Stimulated activated memory B cell treated with anti-CD40 and anti-IgM and Interleukin-4, amounts not matched to agents 10 μg/mL and 1 μg/mL and 100 μg/mL, for 72 hours (primary cell): Measurements from ENCODE around the gene CUL2.
"Not testable (repeated sequence)": the region's sequence is repeated elsewhere in the genome, so short reads cannot be mapped to it uniquely, and the experiment has no call there.

Source experiments
- ATAC-seq: fragments of 150-1000 bp; cut with Tn5 transposase; 2 replicates; pipeline ENCODE4 v1.10.0; 2021
- H3K27ac Mint-ChIP-seq: one replicate; pipeline ENCODE4 v1.8.0; 2022; ENCODE audit warnings: mild to moderate bottlenecking, mixed read lengths
- H3K27me3 Mint-ChIP-seq: one replicate; pipeline ENCODE4 v1.8.0; 2022; ENCODE audit warnings: mixed read lengths
- H3K36me3 Mint-ChIP-seq: one replicate; pipeline ENCODE4 v1.8.0; 2022; ENCODE audit warnings: mixed read lengths
- H3K4me1 Mint-ChIP-seq: one replicate; pipeline ENCODE4 v1.8.0; 2022; ENCODE audit warnings: mixed read lengths
- H3K4me3 Mint-ChIP-seq: one replicate; pipeline ENCODE4 v1.8.0; 2022; ENCODE audit warnings: mild to moderate bottlenecking, moderate library complexity, mixed read lengths
- H3K9me3 Mint-ChIP-seq: one replicate; pipeline ENCODE4 v1.8.0; 2022; ENCODE audit warnings: mixed read lengths

CUL2 gene

GRCh38 chr10:34988397-34989067 is 101.6 kb downstream of the CUL2 start:
- no peaks in the 10 kb centered on the region for H3K36me3 Mint-ChIP-seq
- no peaks in the 10 kb centered on the region for H3K27me3 Mint-ChIP-seq
- H3K4me1 Mint-ChIP-seq: no peaks in the 10 kb centered on the region
- H3K4me3 Mint-ChIP-seq: no peak overlapping the region
- no peak for ATAC-seq
- H3K27ac Mint-ChIP-seq: no peak overlapping the region
- peaks cover 12% of the 10 kb centered on the region for H3K9me3 Mint-ChIP-seq

GRCh38 chr10:34985823-34986222 is 104.3 kb downstream of the CUL2 start:
- Mint-ChIP-seq H3K4me1 (no peaks in the 10 kb centered on the region), H3K27me3 (no peaks in the 10 kb centered on the region), H3K9me3 (peaks cover 12% of the 10 kb centered on the region), H3K36me3 (no peaks in the 10 kb centered on the region), H3K27ac (no peak overlapping the region), H3K4me3 (no peak overlapping the region)
- ATAC-seq: no peak

- no peak for ATAC-seq
- no peaks in the 10 kb centered on the region for H3K27me3 Mint-ChIP-seq
- H3K4me1 Mint-ChIP-seq: no peaks in the 10 kb centered on the region
- H3K36me3 Mint-ChIP-seq: no peaks in the 10 kb centered on the region
- H3K27ac Mint-ChIP-seq: no peak overlapping the region
- peaks cover 12% of the 10 kb centered on the region for H3K9me3 Mint-ChIP-seq
- H3K4me3 Mint-ChIP-seq: no peak overlapping the region
Measured at GRCh38 chr10:34985146-34985545, 105.0 kb downstream of the CUL2 start.

GRCh38 chr10:34981844-34982243 is 108.3 kb downstream of the CUL2 start:
- Mint-ChIP-seq H3K9me3 (peaks cover 12% of the 10 kb centered on the region), H3K27ac (no peak overlapping the region), H3K36me3 (no peaks in the 10 kb centered on the region), H3K27me3 (no peaks in the 10 kb centered on the region), H3K4me1 (no peaks in the 10 kb centered on the region), H3K4me3 (no peak overlapping the region)
- no peak for ATAC-seq

- Mint-ChIP-seq H3K27ac (no peak overlapping the region), H3K4me3 (no peak overlapping the region), H3K4me1 (no peaks in the 10 kb centered on the region), H3K9me3 (peaks cover 8% of the 10 kb centered on the region), H3K36me3 (no peaks in the 10 kb centered on the region), H3K27me3 (no peaks in the 10 kb centered on the region)
- ATAC-seq: no peak
Measured at GRCh38 chr10:34979938-34980337, 110.2 kb downstream of the CUL2 start.

- no peak overlapping the region for H3K4me3 Mint-ChIP-seq
- no peaks in the 10 kb centered on the region for H3K27me3 Mint-ChIP-seq
- ATAC-seq: no peak
- no peaks in the 10 kb centered on the region for H3K36me3 Mint-ChIP-seq
- peaks cover 8% of the 10 kb centered on the region for H3K9me3 Mint-ChIP-seq
- no peak overlapping the region for H3K27ac Mint-ChIP-seq
- no peaks in the 10 kb centered on the region for H3K4me1 Mint-ChIP-seq
Measured at GRCh38 chr10:34978080-34978479, 112.1 kb downstream of the CUL2 start.

- ATAC-seq, H3K4me3 Mint-ChIP-seq, H3K27me3 Mint-ChIP-seq, H3K36me3 Mint-ChIP-seq, H3K27ac Mint-ChIP-seq, H3K9me3 Mint-ChIP-seq, H3K4me1 Mint-ChIP-seq: not testable (repeated sequence)
Measured at GRCh38 chr10:34976380-34976910, 113.7 kb downstream of the CUL2 start.

- H3K36me3 Mint-ChIP-seq, H3K27ac Mint-ChIP-seq, H3K9me3 Mint-ChIP-seq, ATAC-seq, H3K27me3 Mint-ChIP-seq, H3K4me1 Mint-ChIP-seq, H3K4me3 Mint-ChIP-seq: not testable (repeated sequence)
Measured at GRCh38 chr10:34974364-34975065, 115.6 kb downstream of the CUL2 start.

- H3K27me3 Mint-ChIP-seq: peaks cover 12% of the 10 kb centered on the region
- not testable (repeated sequence) for H3K27ac Mint-ChIP-seq, H3K9me3 Mint-ChIP-seq, H3K4me3 Mint-ChIP-seq, H3K36me3 Mint-ChIP-seq, H3K4me1 Mint-ChIP-seq, ATAC-seq
Measured at GRCh38 chr10:34973757-34974156, 116.4 kb downstream of the CUL2 start.

- not testable (repeated sequence) for H3K36me3 Mint-ChIP-seq, H3K9me3 Mint-ChIP-seq, ATAC-seq, H3K27ac Mint-ChIP-seq, H3K4me3 Mint-ChIP-seq, H3K4me1 Mint-ChIP-seq
- H3K27me3 Mint-ChIP-seq: peaks cover 13% of the 10 kb centered on the region
Measured at GRCh38 chr10:34973121-34973520, 117.0 kb downstream of the CUL2 start.

- not testable (repeated sequence) for H3K4me1 Mint-ChIP-seq, H3K27ac Mint-ChIP-seq, H3K9me3 Mint-ChIP-seq, H3K4me3 Mint-ChIP-seq, ATAC-seq, H3K36me3 Mint-ChIP-seq
- peaks cover 13% of the 10 kb centered on the region for H3K27me3 Mint-ChIP-seq
Measured at GRCh38 chr10:34972591-34972990, 117.5 kb downstream of the CUL2 start.

- not testable (repeated sequence) for ATAC-seq, H3K9me3 Mint-ChIP-seq, H3K36me3 Mint-ChIP-seq, H3K4me1 Mint-ChIP-seq, H3K27ac Mint-ChIP-seq, H3K4me3 Mint-ChIP-seq
- peaks cover 13% of the 10 kb centered on the region for H3K27me3 Mint-ChIP-seq
Measured at GRCh38 chr10:34971606-34972334, 118.4 kb downstream of the CUL2 start.

GRCh38 chr10:34969171-34969570 is 121.0 kb downstream of the CUL2 start:
- H3K9me3 Mint-ChIP-seq: no peaks in the 10 kb centered on the region
- H3K27me3 Mint-ChIP-seq: peaks cover 13% of the 10 kb centered on the region
- no peak for ATAC-seq
- no peak overlapping the region for H3K4me3 Mint-ChIP-seq
- no peak overlapping the region for H3K27ac Mint-ChIP-seq
- no peaks in the 10 kb centered on the region for H3K36me3 Mint-ChIP-seq
- no peaks in the 10 kb centered on the region for H3K4me1 Mint-ChIP-seq

GRCh38 chr10:34967335-34967880 is 122.7 kb downstream of the CUL2 start:
- Mint-ChIP-seq H3K9me3 (no peaks in the 10 kb centered on the region), H3K27ac (no peak overlapping the region), H3K27me3 (peaks cover 13% of the 10 kb centered on the region), H3K4me3 (no peak overlapping the region), H3K4me1 (no peaks in the 10 kb centered on the region), H3K36me3 (no peaks in the 10 kb centered on the region)
- ATAC-seq: no peak

- no peak for ATAC-seq
- Mint-ChIP-seq H3K27ac (no peak overlapping the region), H3K4me1 (no peaks in the 10 kb centered on the region), H3K9me3 (no peaks in the 10 kb centered on the region), H3K27me3 (peaks cover 13% of the 10 kb centered on the region), H3K36me3 (no peaks in the 10 kb centered on the region), H3K4me3 (no peak overlapping the region)
Measured at GRCh38 chr10:34966451-34966850, 123.7 kb downstream of the CUL2 start.
